ENCODE results near the gene SLIT3. TPM values are rescaled to one million over a fixed set of nuclear protein-coding genes. Genes with fewer than 3 reads are reported as not detected.
"Not testable (repeated sequence)": the region's sequence is repeated elsewhere in the genome, so short reads cannot be mapped to it uniquely, and the experiment has no call there.

Gene SLIT3
- total RNA-seq, 1 donor from 2014 or later: 0.75 TPM

DNA sequence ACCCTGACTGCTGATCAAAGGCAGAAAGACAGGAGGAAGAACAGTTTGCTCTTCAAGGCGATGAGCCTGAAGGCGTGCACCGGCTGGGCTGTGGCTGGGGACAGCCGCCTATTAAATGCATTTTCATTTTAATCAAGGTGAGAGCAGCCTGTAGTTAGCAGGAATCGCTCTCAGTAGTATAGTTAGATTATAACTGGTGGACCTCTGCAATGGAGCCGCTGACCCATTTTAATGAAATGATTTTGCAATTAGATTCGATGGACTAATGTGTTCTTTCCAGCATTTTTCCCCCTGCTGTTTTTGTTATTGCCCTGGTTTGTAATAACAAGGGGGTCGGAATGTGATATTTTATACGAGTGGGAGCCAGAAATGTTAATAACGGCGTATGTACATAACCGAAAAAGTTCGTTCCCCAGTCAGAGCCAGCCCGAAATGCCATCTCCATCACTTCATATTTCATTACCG lies 535.8 kb downstream of the SLIT3 start:
- Mint-ChIP-seq H3K36me3 (ENCODE audit: low read depth) (no peaks in the 10 kb centered on the region), H3K4me3 (no peak overlapping the region), H3K9me3 (peaks cover 4% of the 10 kb centered on the region), H3K4me1 (no peaks in the 10 kb centered on the region), H3K27me3 (no peaks in the 10 kb centered on the region), H3K27ac (no peak overlapping the region)
- intact Hi-C loops (cut with micrococcal nuclease): no loop called here
- no peak for DNase-seq

DNA sequence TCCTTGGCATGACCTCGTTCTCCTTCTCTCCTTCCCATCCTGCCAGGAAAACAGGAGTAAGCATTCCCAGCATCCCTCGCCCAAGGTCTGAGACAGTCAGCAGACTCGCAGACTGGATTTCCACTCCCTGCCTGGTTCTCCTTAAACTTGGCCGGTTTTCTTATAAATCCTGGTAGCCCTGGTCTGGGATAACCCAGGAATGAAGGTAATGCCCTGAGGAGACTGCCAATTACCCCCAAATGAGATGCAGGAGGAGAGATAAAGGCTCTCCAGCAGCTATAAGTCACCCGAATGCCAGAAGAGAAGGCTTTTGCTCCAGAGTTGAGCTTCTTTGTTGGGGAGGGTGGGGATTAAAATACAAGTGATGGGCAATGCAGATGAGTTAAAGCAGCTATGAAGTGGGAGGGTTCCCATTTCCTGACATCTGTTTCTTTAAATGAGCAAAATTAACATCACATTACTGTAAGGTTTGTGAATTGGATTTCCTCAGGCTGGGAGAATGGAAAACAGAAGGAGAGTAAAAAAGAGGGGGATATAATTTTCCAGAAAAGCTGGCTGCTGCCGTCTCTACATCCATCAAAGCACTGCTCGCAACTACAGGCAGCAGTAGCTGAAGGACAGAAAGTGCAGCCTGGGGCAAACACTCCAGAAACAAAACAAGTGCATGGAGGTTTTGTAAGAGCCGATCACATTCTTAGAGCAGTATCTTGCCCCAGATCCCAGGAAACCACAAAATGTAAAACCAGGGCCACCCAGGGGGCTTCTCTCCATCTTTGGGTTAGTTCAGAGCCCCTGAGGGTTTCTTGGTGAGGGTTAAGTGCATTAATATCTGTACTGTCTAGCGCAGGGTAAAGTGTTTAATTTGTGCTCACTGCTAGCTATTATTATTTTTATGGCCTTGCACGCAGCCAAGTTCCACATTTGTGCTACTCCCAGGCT lies 544.2 kb downstream of the SLIT3 start:
- no peak overlapping the region for H3K4me3 Mint-ChIP-seq
- H3K36me3 Mint-ChIP-seq (ENCODE audit: low read depth): no peaks in the 10 kb centered on the region
- no peaks in the 10 kb centered on the region for H3K9me3 Mint-ChIP-seq
- H3K27me3 Mint-ChIP-seq: no peaks in the 10 kb centered on the region
- no peaks in the 10 kb centered on the region for H3K4me1 Mint-ChIP-seq
- no peak overlapping the region for H3K27ac Mint-ChIP-seq
- no peak for DNase-seq
- intact Hi-C loops (cut with micrococcal nuclease): no loop called here

- intact Hi-C loops (cut with micrococcal nuclease): no loop called here
Measured at GRCh38 chr5:168755548-168756093, 545.3 kb downstream of the SLIT3 start.

DNA sequence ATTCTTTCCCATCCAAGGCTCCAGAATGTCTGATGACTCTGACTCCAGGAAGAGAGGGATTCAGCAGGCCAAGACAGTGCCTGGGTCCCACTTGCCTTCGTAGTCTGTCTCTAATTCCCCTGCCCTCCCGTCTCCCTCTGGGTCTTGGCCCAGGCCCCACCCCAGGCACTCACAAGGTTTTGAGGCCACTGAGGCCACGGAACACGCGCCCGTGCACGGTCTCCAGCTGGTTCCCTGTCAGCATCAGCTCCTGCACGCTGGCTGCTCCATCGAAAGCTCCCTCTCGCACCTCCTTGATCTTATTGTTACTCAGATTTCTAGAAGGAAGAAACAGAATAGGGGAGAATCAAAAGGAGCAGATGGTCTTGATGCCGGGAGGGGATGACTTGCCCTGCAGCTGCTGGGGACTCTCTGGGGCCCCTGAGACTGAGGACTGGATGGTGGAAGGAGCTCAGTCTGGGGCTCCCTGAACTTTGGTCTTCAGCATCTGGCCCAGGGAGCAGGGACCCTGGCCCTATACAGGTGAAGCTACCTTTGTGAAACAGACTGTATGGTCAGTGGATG lies 547.2 kb downstream of the SLIT3 start:
- Mint-ChIP-seq H3K9me3 (no peaks in the 10 kb centered on the region), H3K36me3 (ENCODE audit: low read depth) (no peaks in the 10 kb centered on the region)
- intact Hi-C loops (cut with micrococcal nuclease): no loop called here

More at GRCh38 chr5:168755548-168756093, 545.3 kb downstream of the SLIT3 start:
- Mint-ChIP-seq H3K27ac (no peak overlapping the region), H3K4me3 (no peak overlapping the region), H3K4me1 (no peaks in the 10 kb centered on the region), H3K27me3 (no peaks in the 10 kb centered on the region), H3K36me3 (ENCODE audit: low read depth) (no peaks in the 10 kb centered on the region), H3K9me3 (no peaks in the 10 kb centered on the region)
- DNase-seq: no peak

GRCh38 chr5:168752416-168753190 lies 548.3 kb downstream of the SLIT3 start:
- H3K9me3 Mint-ChIP-seq: no peaks in the 10 kb centered on the region
- H3K27ac Mint-ChIP-seq: no peak overlapping the region
- DNase-seq: no peak
- no peak overlapping the region for H3K4me3 Mint-ChIP-seq
- intact Hi-C loops (cut with micrococcal nuclease): no loop called here
- H3K36me3 Mint-ChIP-seq (ENCODE audit: low read depth): no peaks in the 10 kb centered on the region
- no peaks in the 10 kb centered on the region for H3K27me3 Mint-ChIP-seq
- peaks cover 2% of the 10 kb centered on the region for H3K4me1 Mint-ChIP-seq

More for the DNA sequence above, 547.2 kb downstream of the SLIT3 start:
- Mint-ChIP-seq H3K4me3 (no peak overlapping the region), H3K27ac (no peak overlapping the region), H3K27me3 (no peaks in the 10 kb centered on the region), H3K4me1 (no peaks in the 10 kb centered on the region)
- no peak for DNase-seq

GRCh38 chr5:168752012-168752411 lies 548.9 kb downstream of the SLIT3 start:
- Mint-ChIP-seq H3K36me3 (ENCODE audit: low read depth) (peaks cover under 1% of the 10 kb centered on the region), H3K27me3 (no peaks in the 10 kb centered on the region), H3K9me3 (peaks cover 3% of the 10 kb centered on the region), H3K4me3 (no peak overlapping the region), H3K27ac (peak overlapping the region; percentile 59), H3K4me1 (peaks cover 5% of the 10 kb centered on the region)
- intact Hi-C loops (cut with micrococcal nuclease): no loop called here
- no peak for DNase-seq

- Mint-ChIP-seq H3K9me3 (peaks cover 5% of the 10 kb centered on the region), H3K36me3 (ENCODE audit: low read depth) (peaks cover 3% of the 10 kb centered on the region), H3K4me1 (peaks cover 6% of the 10 kb centered on the region), H3K27ac (no peak overlapping the region), H3K4me3 (no peak overlapping the region), H3K27me3 (no peaks in the 10 kb centered on the region)
- no peak for DNase-seq
- intact Hi-C loops (cut with micrococcal nuclease): no loop called here
Measured at GRCh38 chr5:168750926-168751325, 550.0 kb downstream of the SLIT3 start.

GRCh38 chr5:168749391-168750100 lies 551.4 kb downstream of the SLIT3 start:
- DNase-seq: no peak
- H3K27me3 Mint-ChIP-seq: no peaks in the 10 kb centered on the region
- no peak overlapping the region for H3K27ac Mint-ChIP-seq
- peaks cover 10% of the 10 kb centered on the region for H3K9me3 Mint-ChIP-seq
- no peak overlapping the region for H3K4me3 Mint-ChIP-seq
- peaks cover 5% of the 10 kb centered on the region for H3K36me3 Mint-ChIP-seq (ENCODE audit: low read depth)
- intact Hi-C loops (cut with micrococcal nuclease): loop anchor here (2.0 to 5.0 kb wide), 4 partner anchors 53 to 181 kb away; no protein-coding TSS in a partner anchor
- peaks cover 6% of the 10 kb centered on the region for H3K4me1 Mint-ChIP-seq

DNA sequence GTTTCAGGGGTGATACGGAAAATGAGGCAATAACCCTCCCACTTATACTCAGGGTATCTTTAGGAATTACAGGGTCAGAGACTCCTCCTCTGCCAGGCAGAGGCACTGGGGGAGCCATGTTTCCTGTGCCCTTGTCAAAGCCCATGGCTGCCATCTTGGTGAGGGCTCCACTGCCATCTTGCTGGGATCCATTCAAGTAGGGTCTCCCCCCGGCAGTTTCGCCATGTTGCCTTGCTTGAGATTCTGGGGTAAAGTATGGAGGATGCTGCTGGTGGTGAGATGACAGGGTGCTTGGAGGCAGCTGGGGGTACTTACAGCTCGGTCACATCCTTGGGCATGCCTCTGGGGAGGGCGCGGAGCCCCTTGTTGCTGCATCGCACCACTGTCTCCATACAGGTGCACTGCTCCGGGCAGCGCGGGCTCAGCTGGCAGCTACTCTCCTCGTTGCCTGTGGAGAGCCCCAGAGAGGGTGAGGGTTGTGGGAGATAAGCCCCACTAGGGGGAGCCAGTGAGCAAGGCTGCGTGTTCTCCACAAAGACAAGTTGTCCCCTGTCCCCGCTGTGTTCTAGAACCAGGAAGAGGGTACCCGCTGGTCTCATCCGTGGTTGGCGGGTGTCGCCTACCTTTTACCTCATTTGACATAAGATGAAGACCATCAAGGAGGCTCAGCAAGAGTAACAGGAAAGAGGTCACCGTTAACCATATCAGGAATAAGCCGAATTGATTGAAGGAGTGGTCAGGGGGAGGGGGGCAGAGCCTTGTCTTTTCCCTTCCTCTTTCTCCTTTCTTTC lies 552.8 kb downstream of the SLIT3 start:
- Mint-ChIP-seq H3K4me1 (peaks cover 6% of the 10 kb centered on the region), H3K9me3 (peaks cover 10% of the 10 kb centered on the region), H3K27ac (peak overlapping the region; percentile 73), H3K27me3 (no peaks in the 10 kb centered on the region), H3K4me3 (no peak overlapping the region), H3K36me3 (ENCODE audit: low read depth) (peaks cover 5% of the 10 kb centered on the region)
- peak; percentile 80 for DNase-seq
- intact Hi-C loops (cut with micrococcal nuclease): loop anchor here (2.0 to 5.0 kb wide), 4 partner anchors 54 to 183 kb away; no protein-coding TSS in a partner anchor

DNA sequence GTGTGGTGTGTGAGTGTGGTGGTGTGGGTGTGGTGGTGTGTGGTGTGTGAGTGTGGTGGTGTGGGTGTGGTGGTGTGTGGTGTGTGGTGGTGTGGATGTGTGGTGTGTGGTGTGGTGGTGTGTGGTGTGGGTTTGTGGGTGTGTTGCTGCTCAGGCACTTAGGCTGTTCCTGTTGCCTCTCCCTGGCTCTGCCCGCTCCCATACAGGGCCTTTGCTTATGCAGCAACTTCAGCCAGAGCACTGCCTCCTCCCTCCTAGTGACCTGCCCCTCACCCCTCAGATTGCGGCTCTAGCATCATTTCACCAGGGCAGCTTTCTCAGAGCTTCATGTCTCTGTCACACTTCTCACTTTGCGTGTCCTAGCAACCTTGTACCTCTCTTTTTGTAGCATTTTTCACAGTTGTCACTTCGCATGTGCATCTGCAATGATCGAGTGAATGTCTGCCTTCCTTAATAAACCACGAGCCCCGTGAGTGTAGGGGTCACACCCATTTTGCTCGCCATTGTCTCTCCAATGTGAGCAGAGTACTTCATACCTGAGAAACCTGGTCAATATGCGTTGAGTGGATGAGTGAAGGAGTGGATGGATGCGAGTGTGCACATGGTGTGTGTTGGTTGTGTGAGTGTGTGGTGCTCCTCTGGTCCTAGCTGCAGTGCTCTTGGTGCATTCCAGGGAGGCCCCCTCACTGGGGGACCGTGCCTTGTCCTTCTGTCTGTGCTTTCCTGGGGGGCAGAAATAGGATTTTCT lies 553.9 kb downstream of the SLIT3 start:
- no peak for DNase-seq

DNA sequence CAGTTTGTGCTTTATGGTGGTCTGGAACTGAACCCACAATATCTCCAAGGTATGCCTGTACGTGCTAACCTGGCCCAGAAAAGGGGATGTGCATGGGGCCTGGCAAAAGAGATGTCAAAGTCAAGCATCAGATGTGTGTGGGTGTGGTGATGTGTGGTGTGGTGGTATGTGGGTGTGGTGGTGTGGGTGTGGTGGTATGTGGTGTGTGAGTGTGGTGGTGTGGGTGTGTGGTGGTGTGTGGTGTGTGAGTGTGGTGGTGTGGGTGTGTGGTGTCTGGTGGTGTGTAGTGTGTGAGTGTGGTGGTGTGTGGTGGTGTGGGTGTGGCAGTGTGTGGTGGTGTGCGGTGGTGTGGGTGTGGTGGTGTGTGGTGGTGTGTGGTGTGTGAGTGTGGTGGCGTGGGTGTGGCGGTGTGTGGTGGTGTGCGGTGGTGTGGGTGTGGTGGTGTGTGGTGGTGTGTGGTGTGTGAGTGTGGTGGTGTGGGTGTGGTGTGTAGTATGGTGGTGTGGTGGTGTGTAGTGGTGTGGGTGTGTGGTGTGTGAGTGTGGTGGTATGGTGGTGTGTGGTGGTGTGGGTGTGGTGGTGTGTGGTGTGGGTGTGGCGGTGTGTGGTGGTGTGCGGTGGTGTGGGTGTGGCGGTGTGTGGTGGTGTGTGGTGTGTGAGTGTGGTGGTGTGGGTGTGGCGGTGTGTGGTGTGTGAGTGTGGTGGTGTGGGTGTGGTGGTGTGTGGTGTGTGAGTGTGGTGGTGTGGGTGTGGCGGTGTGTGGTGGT lies 554.6 kb downstream of the SLIT3 start:
- H3K36me3 Mint-ChIP-seq (ENCODE audit: low read depth); DNase-seq; H3K27me3 Mint-ChIP-seq; H3K4me1 Mint-ChIP-seq; H3K4me3 Mint-ChIP-seq: not testable (repeated sequence)
- intact Hi-C loops (cut with micrococcal nuclease): loop anchor here (5.0 kb wide), 3 partner anchors 56 to 126 kb away; no protein-coding TSS in a partner anchor
- Mint-ChIP-seq H3K9me3 (peaks cover 10% of the 10 kb centered on the region), H3K27ac (peak overlapping the region; percentile 46)

More for the DNA sequence above, 553.9 kb downstream of the SLIT3 start:
- intact Hi-C loops (cut with micrococcal nuclease): loop anchor here (5.0 kb wide), 3 partner anchors 55 to 125 kb away; no protein-coding TSS in a partner anchor
- Mint-ChIP-seq H3K9me3 (peaks cover 10% of the 10 kb centered on the region), H3K27ac (peak overlapping the region; percentile 62), H3K27me3 (no peaks in the 10 kb centered on the region), H3K36me3 (ENCODE audit: low read depth) (peaks cover 5% of the 10 kb centered on the region), H3K4me3 (no peak overlapping the region), H3K4me1 (peaks cover 6% of the 10 kb centered on the region)

Measured in activated CD4-positive, alpha-beta T cell treated with anti-CD3 and anti-CD28 coated beads, Interleukin-2, amount 10 ng/mL, durations not matched to agents 24 days and 14 days (primary cell).